HS-5 (cell line): ENCODE measurements around the gene SH3GL3.

Experiments
- DNase-seq: peaks from one replicate; pipeline ENCODE4 v3.0.0-alpha.2; 2012; ENCODE audit warnings: low read depth

Gene SH3GL3

GRCh38 chr15:83446904-83447709, at the start of gene SH3GL3:
SH3GL3 (plus strand) TSS chr15:83447341; CDS start chr15:83447534, 193 bp downstream.
- no peak for DNase-seq

GRCh38 chr15:83398626-83399025, 48.5 kb upstream of the SH3GL3 start:
- DNase-seq = peak; percentile 28

- no peak for DNase-seq
Observed at GRCh38 chr15:83404121-83404520, 43.0 kb upstream of the SH3GL3 start.

GRCh38 chr15:83410532-83410931, 36.6 kb upstream of the SH3GL3 start:
- DNase-seq = no peak

GRCh38 chr15:83413054-83413719, 34.0 kb upstream of the SH3GL3 start:
- DNase-seq = no peak

GRCh38 chr15:83422081-83422480, 25.1 kb upstream of the SH3GL3 start:
- no peak for DNase-seq

- DNase-seq = no peak
Observed at GRCh38 chr15:83422541-83422940, 24.6 kb upstream of the SH3GL3 start.

- no peak for DNase-seq
Observed at GRCh38 chr15:83424101-83424500, 23.0 kb upstream of the SH3GL3 start.

GRCh38 chr15:83430441-83430840, 16.7 kb upstream of the SH3GL3 start:
- DNase-seq = no peak

- DNase-seq = no peak
Observed at GRCh38 chr15:83431521-83431920, 15.6 kb upstream of the SH3GL3 start.

- DNase-seq = no peak
Observed at GRCh38 chr15:83435202-83435601, 11.9 kb upstream of the SH3GL3 start.

- no peak for DNase-seq
Observed at GRCh38 chr15:83435782-83436181, 11.4 kb upstream of the SH3GL3 start.

GRCh38 chr15:83436513-83437158, 10.5 kb upstream of the SH3GL3 start:
- DNase-seq = no peak

- DNase-seq = no peak
Observed at GRCh38 chr15:83443076-83443847, 3.9 kb upstream of the SH3GL3 start.

- no peak for DNase-seq
Observed at GRCh38 chr15:83444936-83445335, 2.2 kb upstream of the SH3GL3 start.

GRCh38 chr15:83445643-83446042, 1.5 kb upstream of the SH3GL3 start:
- no peak for DNase-seq

- DNase-seq = no peak
Observed at GRCh38 chr15:83446417-83446816, 724 bp upstream of the SH3GL3 start.

GRCh38 chr15:83449250-83449671, 2.1 kb downstream of the SH3GL3 start:
- no peak for DNase-seq

- DNase-seq = peak; percentile 51
Observed at GRCh38 chr15:83449937-83450506, 2.9 kb downstream of the SH3GL3 start.

GRCh38 chr15:83457149-83457548, 10.0 kb downstream of the SH3GL3 start:
- no peak for DNase-seq

- DNase-seq = no peak
Observed at GRCh38 chr15:83458381-83458780, 11.2 kb downstream of the SH3GL3 start.

GRCh38 chr15:83462026-83462425, 14.9 kb downstream of the SH3GL3 start:
- DNase-seq = no peak
